Measurements from ENCODE around the gene MKLN1.

- TF ChIP-seq POLR2A (IDR thresholded peaks at IDR 0.05; ENCODE audit: low read depth, low read length): no peak
- no peak for TF ChIP-seq TAF1 (IDR thresholded peaks at IDR 0.05; ENCODE audit: borderline replicate concordance, low read depth, low read length)
Measured at GRCh38 chr7:131289051-131289450, 38.6 kb upstream of the MKLN1 start.

Data from GM12892 (cell line).